Mucosa of gallbladder (tissue), 1 donor: ENCODE data around the gene INPPL1. TPM values are rescaled to one million over a fixed set of nuclear protein-coding genes. Genes with fewer than 3 reads are reported as not detected.
"Not testable (repeated sequence)": the region's sequence is repeated elsewhere in the genome, so short reads cannot be mapped to it uniquely, and the experiment has no call there.

Experiments used
- DNase-seq: peaks from one replicate; pipeline ENCODE4 v3.0.0-alpha.2; 2020; ENCODE audit warnings: low spot score
- total RNA-seq: library from RNA; stranded (reverse); gene quantifications from one replicate; pipeline ENCODE4 v1.2.1, GENCODE V29; 2021
- donor health status: DM: no; HTN: no; CAD: no.

The INPPL1 gene, protein sequence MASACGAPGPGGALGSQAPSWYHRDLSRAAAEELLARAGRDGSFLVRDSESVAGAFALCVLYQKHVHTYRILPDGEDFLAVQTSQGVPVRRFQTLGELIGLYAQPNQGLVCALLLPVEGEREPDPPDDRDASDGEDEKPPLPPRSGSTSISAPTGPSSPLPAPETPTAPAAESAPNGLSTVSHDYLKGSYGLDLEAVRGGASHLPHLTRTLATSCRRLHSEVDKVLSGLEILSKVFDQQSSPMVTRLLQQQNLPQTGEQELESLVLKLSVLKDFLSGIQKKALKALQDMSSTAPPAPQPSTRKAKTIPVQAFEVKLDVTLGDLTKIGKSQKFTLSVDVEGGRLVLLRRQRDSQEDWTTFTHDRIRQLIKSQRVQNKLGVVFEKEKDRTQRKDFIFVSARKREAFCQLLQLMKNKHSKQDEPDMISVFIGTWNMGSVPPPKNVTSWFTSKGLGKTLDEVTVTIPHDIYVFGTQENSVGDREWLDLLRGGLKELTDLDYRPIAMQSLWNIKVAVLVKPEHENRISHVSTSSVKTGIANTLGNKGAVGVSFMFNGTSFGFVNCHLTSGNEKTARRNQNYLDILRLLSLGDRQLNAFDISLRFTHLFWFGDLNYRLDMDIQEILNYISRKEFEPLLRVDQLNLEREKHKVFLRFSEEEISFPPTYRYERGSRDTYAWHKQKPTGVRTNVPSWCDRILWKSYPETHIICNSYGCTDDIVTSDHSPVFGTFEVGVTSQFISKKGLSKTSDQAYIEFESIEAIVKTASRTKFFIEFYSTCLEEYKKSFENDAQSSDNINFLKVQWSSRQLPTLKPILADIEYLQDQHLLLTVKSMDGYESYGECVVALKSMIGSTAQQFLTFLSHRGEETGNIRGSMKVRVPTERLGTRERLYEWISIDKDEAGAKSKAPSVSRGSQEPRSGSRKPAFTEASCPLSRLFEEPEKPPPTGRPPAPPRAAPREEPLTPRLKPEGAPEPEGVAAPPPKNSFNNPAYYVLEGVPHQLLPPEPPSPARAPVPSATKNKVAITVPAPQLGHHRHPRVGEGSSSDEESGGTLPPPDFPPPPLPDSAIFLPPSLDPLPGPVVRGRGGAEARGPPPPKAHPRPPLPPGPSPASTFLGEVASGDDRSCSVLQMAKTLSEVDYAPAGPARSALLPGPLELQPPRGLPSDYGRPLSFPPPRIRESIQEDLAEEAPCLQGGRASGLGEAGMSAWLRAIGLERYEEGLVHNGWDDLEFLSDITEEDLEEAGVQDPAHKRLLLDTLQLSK
- total RNA-seq: 225 TPM

DNA sequence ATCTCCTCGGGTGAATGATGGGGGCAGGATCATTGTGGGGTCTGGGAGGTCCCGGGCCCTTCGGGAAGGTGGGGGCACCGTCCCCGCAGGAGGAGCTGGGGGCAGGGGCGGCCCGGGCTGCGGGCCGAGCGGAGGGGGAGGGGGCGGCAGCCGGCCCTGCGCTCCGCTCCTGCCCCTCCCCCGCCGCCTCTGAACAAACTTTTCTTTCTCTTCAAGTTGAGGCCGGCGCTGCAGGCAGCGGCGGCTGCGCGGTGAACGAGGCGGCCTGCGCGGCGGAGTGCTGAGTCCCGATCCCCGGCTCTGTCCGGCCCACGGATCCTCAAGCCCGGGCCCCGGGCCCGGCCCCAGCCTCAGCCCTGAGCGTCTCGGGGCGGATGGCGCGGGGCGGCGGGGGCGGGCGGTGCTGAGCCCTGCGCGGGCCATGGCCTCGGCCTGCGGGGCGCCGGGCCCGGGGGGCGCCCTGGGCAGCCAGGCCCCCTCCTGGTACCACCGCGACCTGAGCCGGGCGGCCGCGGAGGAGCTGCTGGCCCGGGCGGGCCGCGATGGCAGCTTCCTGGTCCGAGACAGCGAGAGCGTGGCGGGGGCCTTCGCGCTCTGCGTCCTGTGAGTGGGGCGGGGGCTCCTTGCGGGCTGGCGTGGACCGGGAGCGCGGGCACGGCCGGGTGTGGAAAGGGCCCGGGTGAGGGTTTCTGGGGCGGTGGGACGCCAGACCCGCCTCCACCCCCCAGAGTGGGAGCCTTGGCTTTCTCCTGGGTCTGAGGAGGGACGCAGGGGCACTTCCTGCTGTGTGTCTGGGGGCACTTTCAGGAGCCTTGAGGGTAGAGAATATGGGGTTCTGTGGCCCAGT, at the start of gene INPPL1:
TSS of gene INPPL1 (plus strand) at position 204 of the 847 bp plus-strand sequence. CDS start at position 422, 218 bp downstream.
- DNase-seq: no peak

DNA sequence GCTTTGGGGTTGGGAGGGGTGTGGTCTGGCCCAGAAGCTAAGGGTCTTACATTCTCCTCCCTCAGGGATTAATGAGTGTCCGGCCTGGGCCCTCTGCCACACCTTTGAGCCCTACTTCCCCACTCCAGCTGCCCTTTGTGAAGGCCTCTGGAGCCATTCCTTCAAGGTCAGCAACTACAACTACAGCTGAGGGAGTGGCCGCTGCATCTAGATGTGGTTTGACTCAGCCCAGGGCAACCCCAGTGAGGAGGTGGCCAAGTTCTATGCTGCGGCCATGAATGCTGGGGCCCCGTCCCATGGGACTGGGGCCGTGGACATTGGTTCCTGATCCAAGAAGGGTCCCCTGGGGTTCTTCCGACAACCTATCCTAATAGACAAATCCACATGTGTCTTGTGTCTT, 46.9 kb upstream of the INPPL1 start:
- no peak for DNase-seq

DNA sequence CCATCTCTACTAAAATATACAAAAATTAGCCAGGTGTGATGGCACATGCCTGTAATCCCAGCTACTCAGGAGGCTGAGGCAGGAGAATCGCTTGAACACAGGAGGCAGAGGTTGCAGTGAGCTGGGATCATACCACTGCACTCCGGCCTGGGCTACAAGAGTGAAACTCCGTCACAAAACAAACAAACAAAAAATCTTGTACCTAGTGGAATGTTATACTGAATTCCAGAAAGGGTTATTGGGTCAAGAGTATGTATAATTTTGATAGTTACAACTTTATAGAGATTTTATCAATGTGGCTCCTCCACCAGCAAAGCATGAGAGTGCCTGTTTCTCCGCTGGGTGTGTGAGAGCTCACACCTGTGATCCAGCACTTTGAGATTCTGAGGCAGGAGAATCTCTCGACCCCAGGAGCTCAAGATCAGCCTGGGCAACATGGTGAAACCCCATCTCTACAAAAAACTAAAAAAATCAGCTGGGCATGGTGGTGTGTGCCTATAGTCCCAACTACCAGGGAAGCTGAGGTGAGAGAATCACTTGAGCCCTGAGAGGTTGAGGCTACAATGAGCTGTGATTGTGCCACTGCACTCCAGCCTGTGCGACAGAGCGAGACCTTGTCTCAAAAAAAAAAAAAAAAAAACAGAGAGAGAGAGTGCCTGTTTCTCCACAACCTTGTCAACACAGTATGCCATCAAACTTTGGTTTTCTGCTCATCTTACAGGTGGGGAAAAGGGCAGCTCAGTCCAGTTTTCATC, 45.3 kb upstream of the INPPL1 start:
- no peak for DNase-seq

DNA sequence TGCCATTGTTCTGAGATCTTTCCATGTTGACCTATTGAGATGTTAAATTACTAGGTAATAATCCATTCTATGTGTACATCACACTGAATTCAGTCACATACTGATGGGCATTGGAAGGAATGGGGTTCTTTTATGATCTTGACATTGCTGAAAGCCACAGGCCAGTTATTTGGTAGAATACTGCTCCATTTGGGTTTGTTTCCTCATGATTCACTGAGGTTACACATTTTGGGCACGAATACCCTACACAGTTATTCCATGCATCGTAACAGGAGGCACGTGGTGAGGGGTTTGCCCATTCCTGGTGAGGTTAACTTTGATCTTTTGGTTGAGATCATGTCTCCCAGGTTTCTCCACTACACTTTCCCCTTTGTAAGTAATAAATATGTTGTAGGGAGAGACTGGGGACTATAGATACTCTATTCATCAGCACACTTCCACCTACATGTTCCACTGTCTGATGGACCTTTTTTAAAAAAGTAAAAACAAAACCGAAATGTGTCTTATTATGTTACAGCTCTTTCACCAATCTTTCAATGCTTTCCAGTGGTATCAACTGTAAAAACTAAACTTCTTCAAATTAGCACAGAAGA, 44.7 kb upstream of the INPPL1 start:
- no peak for DNase-seq

DNA sequence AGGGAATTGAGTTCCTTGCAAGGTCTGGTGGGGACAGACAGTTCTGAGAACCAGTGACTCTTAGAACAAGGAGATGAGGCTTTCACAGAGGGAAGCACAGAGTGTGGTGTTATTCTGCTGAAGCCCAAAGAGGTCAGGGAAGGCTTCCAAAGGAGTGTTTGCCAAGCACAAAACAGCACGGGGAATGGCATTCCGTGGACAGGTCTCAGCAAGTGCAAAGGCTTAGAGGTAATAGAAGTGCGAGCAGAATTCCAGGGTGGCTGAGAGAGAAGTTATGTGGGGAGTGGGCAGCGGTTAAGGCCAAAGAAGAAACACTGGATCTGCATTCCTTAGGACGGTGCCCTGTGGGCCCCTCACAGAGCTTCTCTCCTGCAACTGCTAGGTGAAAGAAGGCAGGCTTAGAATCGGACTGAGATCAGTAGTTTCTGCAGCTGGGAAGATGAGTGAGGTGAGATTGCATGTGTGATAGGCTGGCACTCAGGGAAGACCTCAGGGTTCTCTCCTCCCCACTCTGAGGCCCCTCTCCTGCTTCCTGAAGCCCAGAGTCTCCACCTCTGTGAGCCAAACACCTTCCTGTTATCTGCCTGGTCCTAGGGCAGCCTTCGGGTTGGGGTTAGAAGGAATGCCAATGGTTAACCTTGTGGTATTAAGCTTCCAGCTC, 43.5 kb upstream of the INPPL1 start:
- not testable (repeated sequence) for DNase-seq

DNA sequence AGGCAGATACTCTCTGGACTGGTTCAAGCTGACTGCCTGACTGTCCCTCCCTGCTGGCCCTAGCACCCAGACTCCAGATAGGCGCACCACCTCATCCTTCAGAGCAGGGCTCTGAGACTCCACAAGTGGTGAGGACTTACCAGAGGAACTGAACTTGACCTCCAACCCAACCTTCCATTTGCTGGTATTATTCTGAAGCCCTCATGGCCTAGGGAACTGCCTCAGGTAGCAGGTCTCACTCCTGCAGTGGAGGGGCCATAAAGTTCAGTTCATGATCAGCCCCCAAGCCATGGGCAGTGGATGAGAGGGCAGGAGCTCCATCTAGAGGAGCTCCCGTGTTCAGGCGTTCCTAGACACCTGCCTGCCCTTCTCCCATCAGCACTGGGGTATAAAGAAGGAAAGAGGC, 43.0 kb upstream of the INPPL1 start:
- not testable (repeated sequence) for DNase-seq

DNA sequence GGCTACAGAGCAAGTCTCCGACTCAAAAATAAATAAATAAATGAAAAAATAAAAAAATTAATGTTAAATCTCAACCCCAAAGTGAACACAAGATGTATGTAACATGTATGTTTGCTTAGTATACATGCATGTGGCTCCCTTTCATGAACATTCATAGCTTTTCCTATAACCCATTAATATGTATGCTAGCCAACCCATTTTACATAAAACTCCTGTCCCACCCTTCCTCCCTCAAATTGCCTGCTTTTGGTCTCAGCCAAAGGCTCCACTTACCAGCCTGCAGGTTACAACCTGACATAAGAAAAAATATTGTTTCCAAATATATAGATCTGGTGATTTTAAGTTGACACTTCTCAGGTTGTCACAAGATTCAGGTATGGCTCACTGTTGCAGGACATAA, 36.3 kb upstream of the INPPL1 start:
- DNase-seq: no peak

DNA sequence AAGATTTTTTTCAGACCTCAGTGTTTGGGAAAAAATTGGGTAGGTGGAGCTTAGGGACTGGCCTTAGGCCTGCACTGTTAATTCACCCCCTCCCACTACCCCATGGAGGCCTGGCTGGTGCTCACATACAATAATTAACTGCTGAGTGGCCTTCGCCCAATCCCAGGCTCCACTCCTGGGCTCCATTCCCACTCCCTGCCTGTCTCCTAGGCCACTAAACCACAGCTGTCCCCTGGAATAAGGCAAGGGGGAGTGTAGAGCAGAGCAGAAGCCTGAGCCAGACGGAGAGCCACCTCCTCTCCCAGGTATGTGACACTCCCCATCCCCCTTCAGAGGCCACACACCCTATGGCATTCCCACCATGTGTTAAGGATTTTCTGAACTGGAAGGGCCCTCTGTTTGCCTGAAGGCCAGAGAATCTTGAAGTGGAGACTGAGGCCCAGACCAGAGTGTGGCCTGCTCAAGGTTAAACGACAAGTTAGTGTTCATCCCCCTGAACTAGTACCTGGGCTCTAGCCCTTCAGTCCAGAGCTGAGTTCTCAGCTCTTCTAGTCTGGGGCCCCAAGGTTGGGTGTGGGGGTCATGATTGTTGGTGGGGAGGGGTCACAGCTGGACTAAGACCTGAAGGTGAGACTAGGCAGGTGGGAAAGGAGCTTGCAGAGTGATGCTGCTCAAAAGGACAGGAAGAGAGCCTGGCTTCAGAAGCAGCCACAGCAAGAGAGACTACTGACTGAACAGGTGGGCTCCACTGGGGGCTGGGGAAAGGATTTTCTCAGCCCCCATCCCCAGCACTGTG, 34.9 kb upstream of the INPPL1 start:
- DNase-seq: no peak

DNA sequence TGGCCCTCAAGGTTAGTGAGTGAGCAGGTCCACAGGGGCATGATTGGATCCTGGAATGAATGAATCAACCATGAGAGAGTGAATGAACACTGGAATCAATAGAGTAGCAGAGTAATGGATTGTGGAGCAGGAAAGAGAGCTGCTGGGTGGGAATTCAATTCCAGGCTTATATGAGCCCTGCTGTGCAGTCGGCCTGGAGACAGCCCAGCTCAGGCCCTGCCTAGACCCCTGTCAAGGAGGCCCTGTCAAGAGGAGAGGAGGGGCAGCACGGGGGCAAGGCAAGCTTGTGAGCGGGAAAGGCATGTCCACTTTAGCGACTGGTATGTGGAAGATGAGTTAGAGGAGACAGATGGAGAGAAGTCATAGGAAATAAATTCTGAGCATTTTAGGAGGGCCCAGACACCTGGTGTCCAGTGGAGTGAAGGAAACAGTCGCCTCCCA, 33.9 kb upstream of the INPPL1 start:
- DNase-seq: no peak

DNA sequence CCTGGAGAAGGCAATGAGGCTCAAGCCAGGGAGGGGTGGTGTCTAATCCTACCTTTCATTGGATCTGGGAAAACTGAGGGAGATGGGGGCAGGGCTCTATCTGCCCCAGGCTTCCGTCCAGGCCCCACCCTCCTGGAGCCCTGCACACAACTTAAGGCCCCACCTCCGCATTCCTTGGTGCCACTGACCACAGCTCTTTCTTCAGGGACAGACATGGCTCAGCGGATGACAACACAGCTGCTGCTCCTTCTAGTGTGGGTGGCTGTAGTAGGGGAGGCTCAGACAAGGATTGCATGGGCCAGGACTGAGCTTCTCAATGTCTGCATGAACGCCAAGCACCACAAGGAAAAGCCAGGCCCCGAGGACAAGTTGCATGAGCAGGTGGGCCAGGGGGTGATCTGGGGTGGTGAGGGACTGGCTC, 32.6 kb upstream of the INPPL1 start, which contains the start of gene FOLR1:
TSS of gene FOLR1 (plus strand) at position 180 of the 421 bp plus-strand sequence. CDS start at position 214, 34 bp downstream.
- no peak for DNase-seq

DNA sequence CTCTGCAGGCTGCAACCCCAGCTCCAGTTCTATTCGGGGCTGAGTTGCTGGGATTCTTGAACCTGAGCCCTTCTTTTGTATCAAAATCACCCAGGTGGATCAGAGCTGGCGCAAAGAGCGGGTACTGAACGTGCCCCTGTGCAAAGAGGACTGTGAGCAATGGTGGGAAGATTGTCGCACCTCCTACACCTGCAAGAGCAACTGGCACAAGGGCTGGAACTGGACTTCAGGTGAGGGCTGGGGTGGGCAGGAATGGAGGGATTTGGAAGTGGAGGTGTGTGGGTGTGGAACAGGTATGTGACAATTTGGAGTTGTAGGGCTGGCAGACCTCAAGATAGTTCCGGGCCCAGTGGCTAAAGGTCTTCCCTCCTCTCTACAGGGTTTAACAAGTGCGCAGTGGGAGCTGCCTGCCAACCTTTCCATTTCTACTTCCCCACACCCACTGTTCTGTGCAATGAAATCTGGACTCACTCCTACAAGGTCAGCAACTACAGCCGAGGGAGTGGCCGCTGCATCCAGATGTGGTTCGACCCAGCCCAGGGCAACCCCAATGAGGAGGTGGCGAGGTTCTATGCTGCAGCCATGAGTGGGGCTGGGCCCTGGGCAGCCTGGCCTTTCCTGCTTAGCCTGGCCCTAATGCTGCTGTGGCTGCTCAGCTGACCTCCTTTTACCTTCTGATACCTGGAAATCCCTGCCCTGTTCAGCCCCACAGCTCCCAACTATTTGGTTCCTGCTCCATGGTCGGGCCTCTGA, 28.9 kb upstream of the INPPL1 start:
- DNase-seq: no peak

DNA sequence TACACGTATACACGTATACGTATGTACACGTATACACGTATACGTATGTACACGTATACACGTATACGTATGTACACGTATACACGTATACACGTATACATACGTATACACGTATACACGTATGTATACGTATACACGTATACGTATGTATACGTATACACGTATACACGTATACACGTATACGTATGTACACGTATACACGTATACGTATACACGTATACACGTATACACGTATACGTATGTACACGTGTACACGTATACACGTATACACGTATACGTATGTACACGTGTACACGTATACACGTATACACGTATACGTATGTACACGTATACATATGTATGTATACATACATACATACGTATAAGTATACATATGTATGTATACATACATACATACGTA, 23.1 kb upstream of the INPPL1 start:
- DNase-seq: not testable (repeated sequence)

DNA sequence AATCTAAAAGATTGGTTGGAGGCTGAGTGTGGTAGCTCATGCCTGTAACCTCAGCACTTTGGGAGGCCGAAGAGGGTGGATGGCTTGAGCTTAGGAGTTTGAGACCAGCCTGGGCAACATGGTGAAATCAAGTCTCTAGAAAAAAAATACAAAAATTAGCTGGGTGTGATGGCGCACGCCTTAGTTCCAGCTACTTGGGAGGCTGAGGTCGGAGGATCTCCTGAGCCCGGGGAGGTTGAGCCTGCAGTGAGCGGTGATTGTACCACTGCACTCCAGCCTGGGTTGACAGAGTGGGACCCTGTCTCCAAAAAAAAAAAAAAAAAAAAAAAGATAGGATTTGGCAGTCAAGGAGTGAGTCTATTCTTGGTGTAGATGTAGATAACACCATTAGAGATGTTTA, 22.0 kb upstream of the INPPL1 start:
- DNase-seq: no peak

DNA sequence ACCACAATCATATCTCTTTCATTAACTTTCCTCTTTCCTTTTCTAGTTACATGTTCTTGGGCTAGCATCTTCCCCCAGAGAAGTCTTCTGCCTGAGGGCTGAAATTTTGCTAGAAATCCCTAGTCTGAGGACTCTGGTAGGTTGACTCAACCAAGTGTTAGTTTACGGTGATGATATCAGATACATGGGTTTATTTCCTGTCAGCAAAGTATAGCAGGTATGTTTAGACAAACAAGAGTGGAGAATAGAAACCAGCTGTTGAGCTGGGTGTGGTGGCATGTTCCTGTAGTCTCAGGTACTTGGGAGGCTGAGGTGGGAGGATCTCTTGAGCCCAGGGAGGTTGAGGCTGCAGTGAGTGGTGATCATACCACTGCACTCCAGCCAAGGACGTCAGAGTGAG, 21.4 kb upstream of the INPPL1 start:
- no peak for DNase-seq

DNA sequence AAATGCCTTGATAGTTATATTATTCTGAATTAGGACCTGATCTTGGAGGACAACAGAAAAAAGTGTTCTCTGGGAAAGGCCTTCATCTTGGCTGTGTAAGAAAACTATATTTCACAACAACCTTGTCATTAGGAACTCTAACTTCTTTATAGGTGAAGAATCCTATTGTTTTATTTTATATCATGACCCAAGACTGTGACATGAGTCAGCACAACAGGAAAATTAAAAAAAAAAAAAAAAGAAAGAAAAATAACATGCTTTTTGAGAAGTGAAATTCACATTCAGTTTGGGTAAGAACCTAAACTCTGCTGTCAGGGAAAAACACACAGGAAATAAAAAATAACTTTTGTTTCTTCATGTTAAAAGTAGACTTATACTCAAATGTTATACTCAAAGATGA, 19.7 kb upstream of the INPPL1 start:
- DNase-seq: no peak

DNA sequence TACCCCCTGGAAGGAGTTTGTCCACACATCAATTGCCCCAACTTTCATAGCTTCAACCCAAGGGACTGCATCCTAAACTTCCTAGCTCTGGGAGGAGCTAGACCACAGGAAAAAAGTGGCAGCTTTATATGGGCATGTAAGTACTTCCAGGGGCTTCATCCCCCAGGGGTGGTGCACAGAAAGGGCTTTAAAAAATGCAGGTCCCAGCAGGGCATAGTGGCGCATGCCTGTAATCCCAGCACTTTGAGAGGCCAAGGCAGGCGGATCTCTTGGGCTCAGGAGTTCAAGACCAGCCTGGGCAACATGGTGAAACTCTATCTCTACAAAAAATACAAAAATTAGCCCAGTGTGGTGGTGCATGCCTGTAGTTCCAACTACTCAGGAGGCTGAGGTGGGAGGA, 17.8 kb upstream of the INPPL1 start:
- not testable (repeated sequence) for DNase-seq

DNA sequence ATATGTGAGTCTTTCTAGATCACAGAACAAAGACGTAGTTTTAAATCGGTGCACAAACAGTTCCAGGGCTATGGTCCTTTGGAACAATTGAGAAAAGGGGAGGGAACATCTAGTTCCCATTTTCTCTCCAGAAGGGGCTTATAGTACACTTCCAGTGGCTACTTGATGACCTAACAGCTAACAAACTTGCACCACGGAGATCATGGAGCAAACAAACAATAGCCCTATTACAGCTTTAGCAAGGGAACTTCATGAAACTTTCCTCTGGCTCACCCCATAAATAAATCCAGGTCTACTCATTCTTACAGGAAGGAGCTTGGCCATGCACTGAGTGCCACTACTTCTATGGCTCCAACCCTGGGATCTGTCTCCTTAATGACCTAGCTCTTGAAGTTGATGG, 16.3 kb upstream of the INPPL1 start:
- no peak for DNase-seq

DNA sequence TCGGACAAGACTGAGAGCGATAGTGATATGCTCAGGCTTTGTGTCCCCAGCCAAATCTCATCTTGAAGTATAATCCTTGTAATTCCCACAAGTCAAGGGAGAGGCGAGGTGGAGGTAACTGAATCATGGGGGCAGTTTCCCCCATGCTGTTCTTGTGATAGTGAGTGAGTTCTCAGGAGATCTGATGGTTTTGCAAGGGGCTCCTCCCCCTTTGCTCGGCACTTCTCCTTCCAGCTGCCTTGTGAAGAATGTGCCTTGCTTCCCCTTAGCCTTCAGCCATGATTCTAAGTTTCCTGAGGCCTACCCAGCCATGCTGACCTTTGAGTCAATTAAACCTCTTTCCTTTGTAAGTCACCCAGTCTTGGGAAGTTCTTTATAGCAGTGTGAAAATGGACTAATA, 15.5 kb upstream of the INPPL1 start:
- no peak for DNase-seq
